Neural cell (in vitro differentiated cells): ENCODE results near the gene KRTAP10-3. TPM values are rescaled to one million over a fixed set of nuclear protein-coding genes. Genes with fewer than 3 reads are reported as not detected.

Experiments
- H2AFZ ChIP-seq: fragments of 200-600, 300-800 bp; sonication (generic), shearing (Covaris generic); 2 replicates; pipeline ENCODE4 v1.6.0; 2014; ENCODE audit warnings: low read depth, mild to moderate bottlenecking, antibody characterized with exemption, low read length, moderate library complexity
- H3F3A ChIP-seq: fragments of 200-600 bp; shearing (Covaris generic); 2 replicates; pipeline ENCODE4 v1.6.1; 2016; ENCODE audit warnings: mild to moderate bottlenecking, moderate library complexity, mixed read lengths, antibody characterized with exemption, low read length; ENCODE audit not compliant: insufficient read depth, poor library complexity, severe bottlenecking
- H3K27ac ChIP-seq: fragments of 200-600, 300-800 bp; sonication (generic), shearing (Covaris generic); 2 replicates; pipeline ENCODE4 v1.5.1; 2014; ENCODE audit warnings: mild to moderate bottlenecking, low read length, moderate library complexity
- H3K27me3 ChIP-seq: fragments of 300-800, 200-600 bp; sonication (generic), shearing (Covaris generic); 2 replicates; pipeline ENCODE4 v1.6.0; 2014; ENCODE audit warnings: mild to moderate bottlenecking, low read depth, low read length, moderate library complexity; ENCODE audit not compliant: insufficient read depth
- H3K36me3 ChIP-seq: fragments of 300-800, 200-600 bp; sonication (generic), shearing (Covaris generic); 2 replicates; pipeline ENCODE4 v1.5.1; 2014; ENCODE audit warnings: mild to moderate bottlenecking, antibody characterized with exemption, low read length, moderate library complexity; ENCODE audit not compliant: insufficient read depth
- H3K4me2 ChIP-seq: fragments of 300-800, 200-600 bp; sonication (generic), shearing (Covaris generic); 2 replicates; pipeline ENCODE4 v1.6.0; 2014; ENCODE audit warnings: mild to moderate bottlenecking, low read length
- H3K4me3 ChIP-seq: fragments of 300-800, 200-600 bp; sonication (generic), shearing (Covaris generic); 2 replicates; pipeline ENCODE4 v1.5.1; 2014; ENCODE audit warnings: mild to moderate bottlenecking, low read length, moderate library complexity
- H3K79me2 ChIP-seq: fragments of 200-600 bp; shearing (Covaris generic); replicated peaks from 2 replicates; pipeline ENCODE4 v1.6.0; 2014; ENCODE audit warnings: mild to moderate bottlenecking, low read length, moderate library complexity; ENCODE audit not compliant: insufficient read depth
- H3K9ac ChIP-seq: fragments of 300-800, 200-600 bp; sonication (generic), shearing (Covaris generic); 2 replicates; pipeline ENCODE4 v1.6.1; 2016; ENCODE audit warnings: mild to moderate bottlenecking, low read length, mixed read lengths
- H3K9me2 ChIP-seq: fragments of 200-600 bp; shearing (Covaris generic); 2 replicates; pipeline ENCODE4 v1.6.1; 2016; ENCODE audit warnings: mild to moderate bottlenecking, low read length, mixed read lengths; ENCODE audit not compliant: insufficient read depth
- H3K9me3 ChIP-seq: fragments of 200-600, 300-800 bp; sonication (generic), shearing (Covaris generic); 2 replicates; pipeline ENCODE4 v1.6.1; 2016; ENCODE audit warnings: mild to moderate bottlenecking, mixed run types, low read length, moderate library complexity, mixed read lengths
- H4K20me1 ChIP-seq: fragments of 200-600 bp; shearing (Covaris generic); 2 replicates; pipeline ENCODE4 v1.6.1; 2016; ENCODE audit warnings: mild to moderate bottlenecking, mixed run types; ENCODE audit not compliant: insufficient read depth
- EP300 ChIP-seq: fragments of 450-650 bp; conservative IDR thresholded peaks from 2 replicates; pipeline ENCODE4 v1.6.1; 2014; ENCODE audit warnings: antibody characterized with exemption, mild to moderate bottlenecking, moderate library complexity; ENCODE audit not compliant: poor library complexity, severe bottlenecking
- EZH2 ChIP-seq: fragments of 200-600, 300-800 bp; shearing (Covaris generic), sonication (generic); IDR thresholded peaks from 2 replicates; pipeline ENCODE4 v1.6.1; 2014; ENCODE audit warnings: antibody characterized with exemption, low read length, borderline replicate concordance, mild to moderate bottlenecking; ENCODE audit not compliant: insufficient read depth, poor library complexity, severe bottlenecking
- MXI1 ChIP-seq: fragments of 450-650 bp; conservative IDR thresholded peaks from 2 replicates; pipeline ENCODE4 v1.6.1; 2014; ENCODE audit warnings: antibody characterized with exemption, mild to moderate bottlenecking; ENCODE audit not compliant: poor library complexity, severe bottlenecking
- POLR2AphosphoS5 ChIP-seq: IDR thresholded peaks from 2 replicates; pipeline ENCODE4 v1.6.1; 2012
- RAD21 ChIP-seq: fragments of 450-650 bp; conservative IDR thresholded peaks from 2 replicates; pipeline ENCODE4 v1.6.1; 2014; ENCODE audit warnings: antibody characterized with exemption, mild to moderate bottlenecking, moderate library complexity
- TAF1 ChIP-seq: IDR thresholded peaks from 2 replicates; pipeline ENCODE4 v1.6.1; 2012; ENCODE audit warnings: low read depth
- polyA plus RNA-seq: library from polyadenylated mRNA; depleted of rRNA; stranded (reverse); fragments of >200 nt; gene quantifications from 2 replicates; pipeline ENCODE4 v1.2.3, GENCODE V29; 2014
- TF ChIP-seq, protein P1 (sequence below): IDR thresholded peaks from 2 replicates; pipeline ENCODE4 v1.6.1; 2012; ENCODE audit warnings: borderline replicate concordance
- TF ChIP-seq, protein P2 (sequence below): fragments of 450-650 bp; IDR thresholded peaks from 2 replicates; pipeline ENCODE4 v1.5.1; 2014; ENCODE audit warnings: antibody characterized with exemption, mild to moderate bottlenecking, moderate library complexity; ENCODE audit not compliant: poor library complexity, severe bottlenecking

KRTAP10-3 gene
- polyA plus RNA-seq, 1 donor from 2014 or later, result not detected

DNA sequence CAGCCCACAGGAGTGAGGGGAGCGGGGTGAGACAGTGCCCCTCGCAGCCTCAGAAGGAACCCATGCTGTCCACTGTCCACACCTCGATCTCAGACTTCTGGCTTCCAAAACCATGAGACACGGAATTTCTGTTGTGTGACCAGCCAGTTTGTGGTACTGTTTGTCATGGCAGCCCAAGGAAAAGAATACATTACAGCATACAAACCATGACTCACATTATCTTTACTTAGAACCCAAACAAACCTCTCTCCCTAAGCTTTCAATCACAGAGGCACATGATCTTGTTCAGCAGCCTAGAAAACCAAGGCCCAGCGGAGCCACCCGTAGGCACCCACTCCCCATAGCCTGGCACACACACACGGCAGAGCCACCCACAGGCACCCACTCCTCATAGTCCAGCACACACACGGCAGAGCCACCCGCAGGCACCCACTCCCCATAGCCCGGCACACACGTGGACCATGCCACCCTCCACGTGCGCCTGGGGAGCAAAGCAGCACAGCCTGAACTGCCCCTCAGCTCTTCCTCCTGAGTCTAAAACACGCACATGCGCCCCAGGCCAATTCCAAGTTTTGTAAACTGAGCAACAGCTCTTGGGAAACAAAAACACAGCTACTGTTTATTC is 14.5 kb upstream of the KRTAP10-3 start:
- H3F3A ChIP-seq, result no peaks in the 10 kb centered on the region
- H4K20me1 ChIP-seq, result no peaks in the 10 kb centered on the region
- no peak overlapping the region for H2AFZ ChIP-seq
- peaks cover 10% of the 10 kb centered on the region for H3K9me3 ChIP-seq
- H3K27ac ChIP-seq, result no peak overlapping the region
- H3K9me2 ChIP-seq, result no peaks in the 10 kb centered on the region
- TF ChIP-seq EP300 (no peak), RAD21 (no peak)
- no peak overlapping the region for H3K4me3 ChIP-seq
- H3K36me3 ChIP-seq, result no peaks in the 10 kb centered on the region
- no peaks in the 10 kb centered on the region for H3K27me3 ChIP-seq
- no peak overlapping the region for H3K4me2 ChIP-seq
- H3K79me2 ChIP-seq, result no peaks in the 10 kb centered on the region
- no peak overlapping the region for H3K9ac ChIP-seq

DNA sequence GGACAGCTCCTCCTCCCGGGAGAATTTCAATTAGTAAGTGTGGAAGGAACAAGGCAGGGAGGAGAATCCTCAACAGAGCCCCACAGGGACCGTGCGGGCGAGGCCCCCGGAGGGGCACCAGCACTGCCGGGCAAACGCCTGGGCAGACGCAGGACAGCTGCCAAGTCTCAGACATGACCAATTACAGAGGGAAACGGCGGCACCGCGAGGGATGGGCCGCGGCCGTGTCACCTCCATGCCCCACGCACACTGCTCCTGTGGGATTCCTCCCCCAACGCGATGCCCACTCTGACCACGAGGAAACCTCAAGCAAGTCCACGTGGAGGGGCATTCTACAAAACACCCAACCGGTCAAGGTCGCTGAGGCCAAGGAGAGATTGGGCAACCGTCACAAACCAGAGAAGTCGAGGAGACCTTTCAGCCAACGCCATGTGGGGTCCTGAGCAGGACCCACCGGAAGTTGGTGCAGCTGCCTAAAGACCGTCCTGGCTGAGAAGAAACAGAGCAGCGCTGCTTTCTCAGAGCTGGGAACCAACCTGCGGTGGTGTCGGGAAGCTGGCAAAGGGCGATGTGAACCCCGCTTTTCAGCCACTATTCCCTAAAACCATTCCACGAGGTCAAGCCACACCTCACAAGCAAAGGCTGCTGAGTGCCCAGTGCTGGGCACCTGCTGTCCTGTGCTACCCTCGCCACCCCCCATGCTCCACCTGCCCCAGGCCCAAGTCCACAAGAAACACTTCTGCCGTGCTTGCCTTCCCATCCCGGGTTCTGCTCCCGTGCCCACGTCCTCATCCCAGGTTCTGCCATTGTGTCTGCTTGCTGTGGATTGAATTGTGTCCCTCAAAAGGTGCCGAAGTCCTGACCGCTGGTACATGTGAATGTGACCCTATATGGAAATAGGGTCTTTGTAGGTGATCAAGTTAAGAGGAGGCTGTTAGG is 13.5 kb upstream of the KRTAP10-3 start:
- no peaks in the 10 kb centered on the region for H3K36me3 ChIP-seq
- no peak overlapping the region for H3K27ac ChIP-seq
- no peak overlapping the region for H3K9ac ChIP-seq
- no peak overlapping the region for H3K4me2 ChIP-seq
- H3K4me3 ChIP-seq, result no peak overlapping the region
- TF ChIP-seq, protein P1, sequence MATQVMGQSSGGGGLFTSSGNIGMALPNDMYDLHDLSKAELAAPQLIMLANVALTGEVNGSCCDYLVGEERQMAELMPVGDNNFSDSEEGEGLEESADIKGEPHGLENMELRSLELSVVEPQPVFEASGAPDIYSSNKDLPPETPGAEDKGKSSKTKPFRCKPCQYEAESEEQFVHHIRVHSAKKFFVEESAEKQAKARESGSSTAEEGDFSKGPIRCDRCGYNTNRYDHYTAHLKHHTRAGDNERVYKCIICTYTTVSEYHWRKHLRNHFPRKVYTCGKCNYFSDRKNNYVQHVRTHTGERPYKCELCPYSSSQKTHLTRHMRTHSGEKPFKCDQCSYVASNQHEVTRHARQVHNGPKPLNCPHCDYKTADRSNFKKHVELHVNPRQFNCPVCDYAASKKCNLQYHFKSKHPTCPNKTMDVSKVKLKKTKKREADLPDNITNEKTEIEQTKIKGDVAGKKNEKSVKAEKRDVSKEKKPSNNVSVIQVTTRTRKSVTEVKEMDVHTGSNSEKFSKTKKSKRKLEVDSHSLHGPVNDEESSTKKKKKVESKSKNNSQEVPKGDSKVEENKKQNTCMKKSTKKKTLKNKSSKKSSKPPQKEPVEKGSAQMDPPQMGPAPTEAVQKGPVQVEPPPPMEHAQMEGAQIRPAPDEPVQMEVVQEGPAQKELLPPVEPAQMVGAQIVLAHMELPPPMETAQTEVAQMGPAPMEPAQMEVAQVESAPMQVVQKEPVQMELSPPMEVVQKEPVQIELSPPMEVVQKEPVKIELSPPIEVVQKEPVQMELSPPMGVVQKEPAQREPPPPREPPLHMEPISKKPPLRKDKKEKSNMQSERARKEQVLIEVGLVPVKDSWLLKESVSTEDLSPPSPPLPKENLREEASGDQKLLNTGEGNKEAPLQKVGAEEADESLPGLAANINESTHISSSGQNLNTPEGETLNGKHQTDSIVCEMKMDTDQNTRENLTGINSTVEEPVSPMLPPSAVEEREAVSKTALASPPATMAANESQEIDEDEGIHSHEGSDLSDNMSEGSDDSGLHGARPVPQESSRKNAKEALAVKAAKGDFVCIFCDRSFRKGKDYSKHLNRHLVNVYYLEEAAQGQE, result no peak
- TF ChIP-seq MXI1 (no peak), POLR2AphosphoS5 (no peak), RAD21 (no peak), TAF1 (no peak), EZH2 (no peak)
- TF ChIP-seq, protein P2, sequence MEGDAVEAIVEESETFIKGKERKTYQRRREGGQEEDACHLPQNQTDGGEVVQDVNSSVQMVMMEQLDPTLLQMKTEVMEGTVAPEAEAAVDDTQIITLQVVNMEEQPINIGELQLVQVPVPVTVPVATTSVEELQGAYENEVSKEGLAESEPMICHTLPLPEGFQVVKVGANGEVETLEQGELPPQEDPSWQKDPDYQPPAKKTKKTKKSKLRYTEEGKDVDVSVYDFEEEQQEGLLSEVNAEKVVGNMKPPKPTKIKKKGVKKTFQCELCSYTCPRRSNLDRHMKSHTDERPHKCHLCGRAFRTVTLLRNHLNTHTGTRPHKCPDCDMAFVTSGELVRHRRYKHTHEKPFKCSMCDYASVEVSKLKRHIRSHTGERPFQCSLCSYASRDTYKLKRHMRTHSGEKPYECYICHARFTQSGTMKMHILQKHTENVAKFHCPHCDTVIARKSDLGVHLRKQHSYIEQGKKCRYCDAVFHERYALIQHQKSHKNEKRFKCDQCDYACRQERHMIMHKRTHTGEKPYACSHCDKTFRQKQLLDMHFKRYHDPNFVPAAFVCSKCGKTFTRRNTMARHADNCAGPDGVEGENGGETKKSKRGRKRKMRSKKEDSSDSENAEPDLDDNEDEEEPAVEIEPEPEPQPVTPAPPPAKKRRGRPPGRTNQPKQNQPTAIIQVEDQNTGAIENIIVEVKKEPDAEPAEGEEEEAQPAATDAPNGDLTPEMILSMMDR, result no peak
- peaks cover 10% of the 10 kb centered on the region for H3K9me3 ChIP-seq
- no peaks in the 10 kb centered on the region for H3K9me2 ChIP-seq
- H4K20me1 ChIP-seq, result no peaks in the 10 kb centered on the region
- no peaks in the 10 kb centered on the region for H3K79me2 ChIP-seq
- no peaks in the 10 kb centered on the region for H3K27me3 ChIP-seq
- H2AFZ ChIP-seq, result no peak overlapping the region
- H3F3A ChIP-seq, result no peaks in the 10 kb centered on the region
